HepG2 (cell line): Measurements from ENCODE around the gene SLC2A13.

Experiments
- ATF2 ChIP-seq: sonication (generic); formaldehyde crosslinking; IDR thresholded peaks from 2 replicates; pipeline ENCODE4 v1.4.0; 2020; ENCODE audit warnings: missing genetic modification reagents
- CEBPB ChIP-seq: IDR thresholded peaks from 2 replicates; pipeline ENCODE4 v1.6.1; 2011; ENCODE audit warnings: low read depth, low read length, improper control_type of control experiment, borderline replicate concordance
- HOXA9 ChIP-seq: sonication (generic); formaldehyde crosslinking; IDR thresholded peaks from 2 replicates; pipeline ENCODE4 v1.8.1; 2022; ENCODE audit warnings: missing genetic modification reagents, mild to moderate bottlenecking, moderate library complexity, borderline replicate concordance
- POLR2A ChIP-seq, 2 experiments: IDR thresholded peaks; 2 replicates each; pipeline ENCODE4 v1.6.1; 2011; ENCODE audit warnings: low read depth in 2 of 2, low read length in 2 of 2, mild to moderate bottlenecking in 1 of 2, moderate library complexity in 1 of 2; ENCODE audit not compliant: insufficient read depth in 1 of 2
- ZNF564 ChIP-seq: sonication (generic); formaldehyde crosslinking; IDR thresholded peaks from 2 replicates; pipeline ENCODE4 v1.8.1; 2023; ENCODE audit warnings: mild to moderate bottlenecking, missing genetic modification reagents
- ZNF687 ChIP-seq: sonication (generic); formaldehyde crosslinking; IDR thresholded peaks from 2 replicates; pipeline ENCODE4 v1.5.1; 2020; ENCODE audit warnings: mild to moderate bottlenecking, missing genetic modification reagents, moderate library complexity
- TF ChIP-seq, protein P1 (sequence below): sonication (generic); formaldehyde crosslinking; IDR thresholded peaks from 2 replicates; pipeline ENCODE4 v1.5.0; 2020; ENCODE audit warnings: mild to moderate bottlenecking, missing genetic modification reagents, moderate library complexity
- TF ChIP-seq, protein P2 (sequence below): sonication (generic); formaldehyde crosslinking; IDR thresholded peaks from 2 replicates; pipeline ENCODE4 v1.4.0; 2020; ENCODE audit warnings: mild to moderate bottlenecking, missing genetic modification reagents

DNA sequence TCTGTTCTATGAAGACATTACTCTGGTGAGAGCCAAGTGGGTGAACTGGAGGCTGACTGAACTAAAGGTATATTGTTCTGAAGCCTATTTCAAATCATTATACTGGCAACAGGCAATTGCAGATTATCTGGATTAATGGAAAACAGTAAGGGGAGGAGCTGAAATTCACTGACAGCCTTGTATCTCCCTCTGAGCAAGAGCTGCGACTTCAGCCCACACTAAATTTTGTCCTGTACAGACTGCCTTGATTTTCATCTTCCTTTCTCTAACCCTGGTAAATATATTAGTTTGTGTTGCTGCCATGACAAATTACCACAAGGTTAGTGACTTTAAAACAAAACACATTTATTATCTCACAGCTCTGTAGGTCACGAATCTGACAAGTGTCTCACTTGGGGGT lies 231.1 kb downstream of the SLC2A13 start:
- TF ChIP-seq ZNF564 (CRISPR knock-in tag) = no peak
- TF ChIP-seq, protein P1, sequence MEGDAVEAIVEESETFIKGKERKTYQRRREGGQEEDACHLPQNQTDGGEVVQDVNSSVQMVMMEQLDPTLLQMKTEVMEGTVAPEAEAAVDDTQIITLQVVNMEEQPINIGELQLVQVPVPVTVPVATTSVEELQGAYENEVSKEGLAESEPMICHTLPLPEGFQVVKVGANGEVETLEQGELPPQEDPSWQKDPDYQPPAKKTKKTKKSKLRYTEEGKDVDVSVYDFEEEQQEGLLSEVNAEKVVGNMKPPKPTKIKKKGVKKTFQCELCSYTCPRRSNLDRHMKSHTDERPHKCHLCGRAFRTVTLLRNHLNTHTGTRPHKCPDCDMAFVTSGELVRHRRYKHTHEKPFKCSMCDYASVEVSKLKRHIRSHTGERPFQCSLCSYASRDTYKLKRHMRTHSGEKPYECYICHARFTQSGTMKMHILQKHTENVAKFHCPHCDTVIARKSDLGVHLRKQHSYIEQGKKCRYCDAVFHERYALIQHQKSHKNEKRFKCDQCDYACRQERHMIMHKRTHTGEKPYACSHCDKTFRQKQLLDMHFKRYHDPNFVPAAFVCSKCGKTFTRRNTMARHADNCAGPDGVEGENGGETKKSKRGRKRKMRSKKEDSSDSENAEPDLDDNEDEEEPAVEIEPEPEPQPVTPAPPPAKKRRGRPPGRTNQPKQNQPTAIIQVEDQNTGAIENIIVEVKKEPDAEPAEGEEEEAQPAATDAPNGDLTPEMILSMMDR (CRISPR knock-in tag) = no peak
- no peak for TF ChIP-seq HOXA9
- TF ChIP-seq POLR2A (IDR thresholded peaks at IDR 0.05; ENCODE audit: insufficient read depth in 1 of 2, low read depth in 2 of 2, low read length in 2 of 2) = no peak
- TF ChIP-seq, protein P2, sequence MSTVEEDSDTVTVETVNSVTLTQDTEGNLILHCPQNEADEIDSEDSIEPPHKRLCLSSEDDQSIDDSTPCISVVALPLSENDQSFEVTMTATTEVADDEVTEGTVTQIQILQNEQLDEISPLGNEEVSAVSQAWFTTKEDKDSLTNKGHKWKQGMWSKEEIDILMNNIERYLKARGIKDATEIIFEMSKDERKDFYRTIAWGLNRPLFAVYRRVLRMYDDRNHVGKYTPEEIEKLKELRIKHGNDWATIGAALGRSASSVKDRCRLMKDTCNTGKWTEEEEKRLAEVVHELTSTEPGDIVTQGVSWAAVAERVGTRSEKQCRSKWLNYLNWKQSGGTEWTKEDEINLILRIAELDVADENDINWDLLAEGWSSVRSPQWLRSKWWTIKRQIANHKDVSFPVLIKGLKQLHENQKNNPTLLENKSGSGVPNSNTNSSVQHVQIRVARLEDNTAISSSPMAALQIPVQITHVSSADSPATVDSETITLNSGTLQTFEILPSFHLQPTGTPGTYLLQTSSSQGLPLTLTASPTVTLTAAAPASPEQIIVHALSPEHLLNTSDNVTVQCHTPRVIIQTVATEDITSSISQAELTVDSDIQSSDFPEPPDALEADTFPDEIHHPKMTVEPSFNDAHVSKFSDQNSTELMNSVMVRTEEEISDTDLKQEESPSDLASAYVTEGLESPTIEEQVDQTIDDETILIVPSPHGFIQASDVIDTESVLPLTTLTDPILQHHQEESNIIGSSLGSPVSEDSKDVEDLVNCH (CRISPR knock-in tag) = no peak
- no peak for TF ChIP-seq ZNF687 (CRISPR knock-in tag)
- TF ChIP-seq CEBPB = no peak
- no peak for TF ChIP-seq ATF2
